Hematopoietic multipotent progenitor cell treated with erythropoietin and hydrocortisone succinate and interleukin-3 and kit ligand, for 4 days (in vitro differentiated cells): ENCODE measurements around the gene SPEF2.
"Not testable (repeated sequence)": the region's sequence is repeated elsewhere in the genome, so short reads cannot be mapped to it uniquely, and the experiment has no call there.

Experiments used
- DNase-seq: peaks from one replicate; pipeline ENCODE4 v3.0.0-alpha.2; 2015

SPEF2 gene

GRCh38 chr5:35826056-35826455 lies 208.4 kb downstream of the SPEF2 start:
- no peak for DNase-seq

DNA sequence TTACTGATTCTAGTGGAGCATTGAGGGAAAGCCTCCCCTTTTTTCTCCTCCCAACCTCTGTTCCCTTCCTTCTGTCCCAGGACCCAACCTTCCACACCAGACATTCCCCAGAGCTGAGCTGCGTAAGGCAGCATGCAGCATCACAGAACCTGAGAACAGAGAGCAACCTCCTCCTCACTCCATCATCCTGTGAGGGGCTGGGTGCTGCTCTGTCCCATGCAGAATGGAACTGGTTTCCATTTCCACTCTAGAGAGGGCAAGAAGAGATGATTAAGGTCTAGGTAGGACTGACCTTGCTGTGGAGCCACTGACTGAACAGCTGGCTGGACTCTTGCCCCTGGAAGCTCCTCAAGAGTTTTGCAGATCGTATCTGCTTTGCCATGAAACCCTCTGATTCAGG lies 208.9 kb downstream of the SPEF2 start:
- no peak for DNase-seq

- DNase-seq = no peak
Measured at GRCh38 chr5:35828082-35828598, 210.5 kb downstream of the SPEF2 start.

- no peak for DNase-seq
Measured at GRCh38 chr5:35830587-35830986, 212.9 kb downstream of the SPEF2 start.

GRCh38 chr5:35832762-35833161 lies 215.1 kb downstream of the SPEF2 start:
- DNase-seq = no peak

DNA sequence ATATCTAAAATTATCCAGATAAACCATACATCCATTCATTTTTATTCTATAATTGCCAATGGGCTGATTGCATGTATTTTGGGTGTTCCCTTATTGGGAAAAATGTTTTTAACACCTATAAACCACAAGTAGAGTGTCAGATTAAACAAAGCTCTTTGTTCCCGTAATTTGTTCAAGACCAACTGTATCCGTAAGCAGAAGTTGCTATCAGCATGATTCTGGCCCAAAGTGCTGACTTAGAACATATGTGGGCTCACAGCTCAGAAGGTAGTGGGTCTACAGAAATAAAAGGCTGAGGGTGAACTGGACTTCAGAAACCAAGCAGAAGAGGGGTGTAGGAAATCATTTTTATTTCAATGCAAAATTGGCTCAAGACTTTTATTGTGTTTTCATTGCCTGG lies 215.6 kb downstream of the SPEF2 start:
- DNase-seq = no peak

DNA sequence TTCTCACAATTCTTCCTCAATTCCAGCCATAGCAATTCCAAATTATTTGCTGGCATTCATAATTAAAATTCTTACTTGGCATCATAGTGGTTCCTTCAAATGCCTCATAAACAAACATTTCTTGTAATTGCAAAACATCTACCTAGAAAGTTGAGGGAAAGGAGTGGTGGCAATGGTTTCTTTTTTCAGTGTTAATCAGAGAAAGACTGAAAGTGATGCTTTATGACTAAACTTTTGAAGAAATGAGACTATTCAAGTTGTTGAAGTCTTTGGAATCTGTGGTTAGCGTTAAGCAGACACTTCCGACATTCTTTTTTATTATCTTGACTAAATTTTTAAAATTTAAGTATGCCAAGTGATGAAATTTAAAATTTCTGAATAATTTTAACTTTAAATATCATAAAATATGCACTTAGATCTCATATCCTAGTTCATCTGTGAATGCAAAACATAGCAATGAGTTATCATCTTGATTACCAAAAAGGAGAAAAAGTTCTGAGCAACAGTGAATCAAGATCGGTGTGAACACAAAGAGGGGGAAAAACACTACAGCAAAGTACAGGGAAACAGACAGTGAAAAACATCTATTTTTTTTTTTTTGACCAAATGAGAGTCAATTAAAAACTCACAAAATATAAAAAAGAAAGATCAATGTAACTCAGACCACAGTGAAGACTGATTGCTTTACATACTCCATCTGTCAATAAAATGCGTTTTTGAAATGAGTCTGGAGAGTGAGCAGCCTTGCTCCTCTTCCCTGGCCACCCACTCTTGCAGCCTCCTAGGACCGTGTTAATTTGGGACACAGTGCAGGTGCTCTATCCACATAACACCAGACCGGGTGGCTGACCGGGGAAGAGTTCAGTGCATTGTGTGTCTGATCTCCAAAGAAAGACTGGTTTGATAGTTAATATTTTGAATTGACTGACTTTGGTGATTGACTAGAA lies 218.4 kb downstream of the SPEF2 start:
- DNase-seq = no peak

- DNase-seq = no peak
Measured at GRCh38 chr5:35838370-35839042, 220.8 kb downstream of the SPEF2 start.

DNA sequence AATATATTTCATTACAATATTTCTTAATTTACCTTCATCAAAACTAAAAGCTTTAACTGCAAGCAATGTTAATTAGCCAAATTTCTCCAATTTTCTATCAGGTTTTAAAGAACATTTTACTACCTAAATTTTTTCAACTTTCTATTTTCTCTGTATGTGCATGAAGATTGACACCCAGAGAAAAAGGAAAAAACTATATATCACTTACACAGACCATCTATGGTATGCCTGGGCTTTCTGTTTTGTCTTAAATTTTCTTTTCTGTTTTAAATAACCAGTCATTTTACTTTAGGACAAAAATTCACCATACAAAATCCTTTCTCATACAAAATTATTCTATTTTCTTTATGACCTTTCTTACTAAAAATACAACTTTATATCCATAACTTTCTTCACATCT lies 225.2 kb downstream of the SPEF2 start:
- DNase-seq = no peak

GRCh38 chr5:35845508-35845907 lies 227.8 kb downstream of the SPEF2 start:
- DNase-seq = not testable (repeated sequence)

- no peak for DNase-seq
Measured at GRCh38 chr5:35847491-35847890, 229.8 kb downstream of the SPEF2 start.

DNA sequence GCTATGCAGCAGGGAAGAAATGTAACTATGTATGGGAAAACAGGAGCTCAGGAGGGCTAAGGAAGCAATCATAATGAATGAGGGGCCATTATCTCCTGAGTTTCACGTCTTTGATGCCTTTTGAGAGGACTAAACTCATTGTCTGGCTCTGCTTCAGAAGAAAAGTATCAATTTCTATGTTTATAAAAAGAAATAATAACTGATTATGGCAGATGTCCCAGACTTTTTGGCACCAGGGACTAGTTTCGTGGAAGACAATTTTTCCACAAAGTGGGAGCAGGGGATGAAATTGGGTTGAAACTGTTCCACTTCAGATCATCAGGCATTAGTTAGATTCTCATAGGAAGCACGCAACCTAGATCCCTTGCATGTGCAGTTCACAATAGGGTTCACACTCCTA lies 230.3 kb downstream of the SPEF2 start:
- no peak for DNase-seq

DNA sequence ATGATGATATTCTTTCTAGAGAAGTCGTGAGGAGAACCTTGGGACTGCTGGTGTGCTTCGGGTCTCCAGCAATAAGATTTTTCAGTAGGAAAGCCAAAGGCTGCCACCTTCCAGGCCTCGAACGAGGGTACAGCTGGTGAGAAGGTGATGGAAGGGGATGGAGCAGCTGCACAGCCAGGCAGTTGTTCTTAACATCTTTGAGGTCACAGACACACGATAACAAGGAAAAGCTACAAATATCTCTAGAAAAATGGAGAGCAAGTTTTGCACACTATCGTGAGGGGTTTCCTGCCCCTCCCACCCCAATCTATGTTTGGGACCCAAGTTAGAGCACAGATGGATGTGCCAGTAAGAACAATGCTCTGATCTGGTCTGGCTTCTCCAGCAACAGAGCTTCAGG lies 232.2 kb downstream of the SPEF2 start:
- no peak for DNase-seq

- DNase-seq = no peak
Measured at GRCh38 chr5:35850967-35851680, 233.5 kb downstream of the SPEF2 start.

DNA sequence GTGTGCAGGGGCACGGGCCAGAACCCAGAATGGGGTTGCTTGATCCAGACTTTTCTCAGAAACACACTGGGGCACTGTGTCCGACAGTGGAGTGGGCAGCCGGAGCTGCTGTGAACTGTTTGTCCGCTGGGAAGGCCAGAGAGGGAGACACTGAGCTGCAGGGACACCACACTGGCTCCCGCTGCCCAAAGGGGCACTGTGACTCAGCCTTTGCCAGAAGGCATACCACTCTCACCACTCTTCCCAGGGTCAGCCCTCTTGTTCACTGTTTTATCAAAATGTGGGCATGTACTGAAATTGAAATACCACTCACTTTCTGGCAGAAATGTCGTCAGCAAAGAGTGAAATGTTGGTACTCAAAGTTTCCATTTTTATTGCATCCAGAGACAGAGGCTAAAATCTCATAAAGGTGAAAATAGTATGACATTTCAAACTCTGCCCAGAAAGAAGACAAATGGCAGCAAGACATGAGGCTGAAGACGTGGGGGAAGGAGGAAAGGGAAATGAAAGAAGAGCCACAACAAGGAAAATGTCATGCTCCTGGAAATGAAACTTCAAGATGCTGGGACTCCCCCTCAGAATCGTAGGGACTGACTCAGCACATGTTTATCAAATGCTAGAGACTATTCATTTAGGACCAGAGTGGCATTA lies 234.5 kb downstream of the SPEF2 start:
- DNase-seq = no peak

DNA sequence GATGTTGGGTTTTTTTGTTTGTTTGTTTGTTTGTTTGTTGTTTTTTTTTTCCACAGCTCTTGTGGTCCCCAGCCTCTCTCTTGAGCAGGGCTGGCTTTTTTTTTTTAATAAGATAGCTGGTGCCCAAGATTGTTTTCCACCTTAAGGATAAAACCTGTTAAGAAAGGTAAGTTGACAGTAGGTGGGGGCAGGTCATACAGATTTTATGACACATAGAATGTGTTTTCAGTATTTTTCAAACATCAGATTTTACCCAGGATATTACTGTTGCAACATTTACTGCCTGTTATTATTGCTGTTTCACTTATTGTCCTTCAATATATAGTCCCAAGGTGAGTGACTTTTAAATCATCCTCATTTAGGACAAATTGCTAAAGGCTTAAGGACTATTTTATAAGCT lies 235.1 kb downstream of the SPEF2 start:
- no peak for DNase-seq

GRCh38 chr5:35853631-35854030 lies 236.0 kb downstream of the SPEF2 start:
- peak; percentile 37 for DNase-seq

DNA sequence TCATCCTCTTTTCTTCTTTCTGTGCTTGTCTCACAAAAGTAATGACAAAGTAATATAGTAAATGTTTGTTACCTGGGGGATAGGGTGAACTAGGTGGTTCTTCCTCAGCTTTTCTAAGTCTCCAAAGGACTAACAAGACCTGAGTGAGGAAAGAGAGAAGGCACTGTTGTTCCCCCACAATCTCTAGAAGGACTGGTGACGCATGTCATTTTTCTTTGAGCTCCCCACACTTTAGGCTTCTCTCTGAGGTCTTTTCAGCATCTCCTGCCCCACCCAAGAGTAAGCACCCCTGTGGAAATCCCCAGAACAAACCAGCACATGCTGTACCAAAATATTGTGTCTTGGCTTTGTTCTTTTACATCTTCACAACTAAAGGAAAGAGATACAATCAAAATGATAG lies 236.6 kb downstream of the SPEF2 start:
- DNase-seq = no peak

DNA sequence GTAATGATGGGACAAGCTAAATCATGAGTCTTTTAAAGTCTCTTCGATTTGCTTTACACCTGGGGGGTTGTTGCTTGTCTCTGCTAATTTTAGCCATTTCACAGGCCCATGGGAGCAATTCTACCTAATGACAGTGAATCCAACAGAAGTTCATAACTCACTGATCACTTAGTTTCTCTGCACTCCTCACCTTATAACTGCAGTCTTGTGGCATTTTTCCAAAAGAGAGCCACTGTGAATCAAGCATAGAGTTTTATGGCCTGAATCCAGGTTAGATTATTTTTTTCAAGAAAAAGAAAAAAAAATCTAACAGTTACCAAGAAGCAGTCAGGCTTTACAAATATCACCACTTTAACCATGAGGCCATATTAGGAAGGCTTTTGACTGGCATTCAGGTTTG lies 237.5 kb downstream of the SPEF2 start:
- no peak for DNase-seq

- DNase-seq = not testable (repeated sequence)
Measured at GRCh38 chr5:35856186-35856764, 238.6 kb downstream of the SPEF2 start.

DNA sequence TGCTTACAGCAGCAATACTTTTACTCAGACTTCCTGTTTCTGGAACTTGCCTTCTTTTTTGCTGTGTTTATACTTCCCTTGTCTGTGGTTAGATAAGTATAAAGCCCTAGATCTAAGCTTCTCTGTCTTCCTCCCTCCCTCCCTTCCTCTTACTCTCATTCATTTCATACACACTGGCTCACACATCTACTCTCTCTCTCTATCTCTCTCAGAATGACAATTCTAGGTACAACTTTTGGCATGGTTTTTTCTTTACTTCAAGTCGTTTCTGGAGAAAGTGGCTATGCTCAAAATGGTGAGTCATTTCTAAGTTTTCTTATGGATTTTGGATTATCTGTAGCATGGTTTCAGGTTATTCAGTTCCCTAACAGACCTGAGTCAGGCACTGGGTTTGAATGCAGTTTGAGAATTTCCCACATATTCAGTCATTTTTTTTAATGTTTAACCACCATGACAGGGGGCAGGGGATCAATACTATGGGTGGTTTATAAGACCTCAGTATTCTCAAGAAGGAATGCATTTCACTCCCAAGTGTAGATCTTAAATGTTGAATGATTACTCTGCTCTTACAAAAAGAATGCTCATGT lies 239.2 kb downstream of the SPEF2 start, which contains the start of gene IL7R:
TSS of gene IL7R (plus strand) at position 127 of the 587 bp plus-strand sequence. CDS start at position 214, 87 bp downstream.
- DNase-seq = peak; percentile 80
